ENCODE measurements around the gene SEPTIN8. TPM values are rescaled to one million over a fixed set of nuclear protein-coding genes. Genes with fewer than 3 reads are reported as not detected.

Gene SEPTIN8
- total RNA-seq, 1 donor from 2014 or later: 97.5 TPM

GRCh38 chr5:132782101-132782500 lies 5.1 kb upstream of the SEPTIN8 start:
- Histone ChIP-seq H4K20me1 (ENCODE audit: insufficient read depth, low read length) (no peaks in the 10 kb centered on the region), H3K79me2 (ENCODE audit: insufficient read depth, low read length) (peaks cover 6% of the 10 kb centered on the region), H3K27ac (ENCODE audit: low read depth, low read length) (peak overlapping the region; percentile 39), H3K4me1 (ENCODE audit: insufficient read depth, low read length) (peaks cover 24% of the 10 kb centered on the region), H3K36me3 (ENCODE audit: insufficient read depth, low read length) (no peaks in the 10 kb centered on the region), H3K9ac (ENCODE audit: low read length) (peak overlapping the region; percentile 5), H3K27me3 (ENCODE audit: insufficient read depth, low read length) (no peaks in the 10 kb centered on the region), H3K4me3 (ENCODE audit: insufficient read depth, low read depth, low read length) (no peak overlapping the region), H2AFZ (ENCODE audit: low read depth, low read length) (peak overlapping the region; percentile 78), H3K9me3 (ENCODE audit: insufficient read depth, low read depth, low read length) (no peaks in the 10 kb centered on the region), H3K4me2 (ENCODE audit: low read length) (peak overlapping the region; percentile 57)
- Mint-ChIP-seq H3K4me3 (ENCODE audit: unreplicated experiment) (no peak overlapping the region), H3K36me3 (ENCODE audit: low read depth, unreplicated experiment) (no peaks in the 10 kb centered on the region), H3K27ac (ENCODE audit: unreplicated experiment) (peak overlapping the region; percentile 71), H3K4me1 (ENCODE audit: low read depth, unreplicated experiment) (peaks cover 38% of the 10 kb centered on the region), H3K27me3 (ENCODE audit: low read depth, unreplicated experiment) (no peaks in the 10 kb centered on the region), H3K9me3 (ENCODE audit: unreplicated experiment) (peaks cover 2% of the 10 kb centered on the region)
- FAIRE-seq: peak; percentile 47
- peak; percentile 65 for DNase-seq (ENCODE audit: low read depth)
- no peak for TF ChIP-seq EZH2 (IDR thresholded peaks at IDR 0.05; ENCODE audit: insufficient read depth, low read length)
- no peak for TF ChIP-seq CTCF (IDR thresholded peaks at IDR 0.05; ENCODE audit: insufficient read depth, low read depth, low read length)

GRCh38 chr5:132781029-132781428 lies 4.0 kb upstream of the SEPTIN8 start:
- DNase-seq (ENCODE audit: low read depth) (no peak), FAIRE-seq (no peak)
- Mint-ChIP-seq H3K4me1 (ENCODE audit: low read depth, unreplicated experiment) (peaks cover 34% of the 10 kb centered on the region), H3K27me3 (ENCODE audit: low read depth, unreplicated experiment) (no peaks in the 10 kb centered on the region), H3K4me3 (ENCODE audit: unreplicated experiment) (no peak overlapping the region), H3K9me3 (ENCODE audit: unreplicated experiment) (peaks cover 2% of the 10 kb centered on the region), H3K27ac (ENCODE audit: unreplicated experiment) (no peak overlapping the region), H3K36me3 (ENCODE audit: low read depth, unreplicated experiment) (no peaks in the 10 kb centered on the region)
- H3K4me2 ChIP-seq (ENCODE audit: low read length): no peak overlapping the region
- H3K27me3 ChIP-seq (ENCODE audit: insufficient read depth, low read length): no peaks in the 10 kb centered on the region
- H3K4me3 ChIP-seq (ENCODE audit: insufficient read depth, low read depth, low read length): no peak overlapping the region
- H3K79me2 ChIP-seq (ENCODE audit: insufficient read depth, low read length): peaks cover 15% of the 10 kb centered on the region
- TF ChIP-seq EZH2 (IDR thresholded peaks at IDR 0.05; ENCODE audit: insufficient read depth, low read length): no peak
- TF ChIP-seq CTCF (IDR thresholded peaks at IDR 0.05; ENCODE audit: insufficient read depth, low read depth, low read length): no peak
- H3K9ac ChIP-seq (ENCODE audit: low read length): no peak overlapping the region
- peaks cover 19% of the 10 kb centered on the region for H3K4me1 ChIP-seq (ENCODE audit: insufficient read depth, low read length)
- H3K9me3 ChIP-seq (ENCODE audit: insufficient read depth, low read depth, low read length): no peaks in the 10 kb centered on the region
- H3K36me3 ChIP-seq (ENCODE audit: insufficient read depth, low read length): no peaks in the 10 kb centered on the region
- H3K27ac ChIP-seq (ENCODE audit: low read depth, low read length): no peak overlapping the region
- H2AFZ ChIP-seq (ENCODE audit: low read depth, low read length): no peak overlapping the region
- peaks cover 2% of the 10 kb centered on the region for H4K20me1 ChIP-seq (ENCODE audit: insufficient read depth, low read length)

- H3K4me3 ChIP-seq (ENCODE audit: insufficient read depth, low read depth, low read length): no peak overlapping the region
- H4K20me1 ChIP-seq (ENCODE audit: insufficient read depth, low read length): peaks cover 5% of the 10 kb centered on the region
- Mint-ChIP-seq H3K36me3 (ENCODE audit: low read depth, unreplicated experiment) (no peaks in the 10 kb centered on the region), H3K27ac (ENCODE audit: unreplicated experiment) (no peak overlapping the region), H3K4me1 (ENCODE audit: low read depth, unreplicated experiment) (peaks cover 33% of the 10 kb centered on the region), H3K27me3 (ENCODE audit: low read depth, unreplicated experiment) (no peaks in the 10 kb centered on the region), H3K4me3 (ENCODE audit: unreplicated experiment) (no peak overlapping the region), H3K9me3 (ENCODE audit: unreplicated experiment) (no peaks in the 10 kb centered on the region)
- H3K27ac ChIP-seq (ENCODE audit: low read depth, low read length): no peak overlapping the region
- TF ChIP-seq EZH2 (IDR thresholded peaks at IDR 0.05; ENCODE audit: insufficient read depth, low read length) (no peak), CTCF (IDR thresholded peaks at IDR 0.05; ENCODE audit: insufficient read depth, low read depth, low read length) (no peak)
- no peak overlapping the region for H2AFZ ChIP-seq (ENCODE audit: low read depth, low read length)
- peaks cover 19% of the 10 kb centered on the region for H3K79me2 ChIP-seq (ENCODE audit: insufficient read depth, low read length)
- H3K4me1 ChIP-seq (ENCODE audit: insufficient read depth, low read length): peaks cover 17% of the 10 kb centered on the region
- no peak overlapping the region for H3K9ac ChIP-seq (ENCODE audit: low read length)
- DNase-seq (ENCODE audit: low read depth): no peak
- no peak overlapping the region for H3K4me2 ChIP-seq (ENCODE audit: low read length)
- no peaks in the 10 kb centered on the region for H3K9me3 ChIP-seq (ENCODE audit: insufficient read depth, low read depth, low read length)
- H3K36me3 ChIP-seq (ENCODE audit: insufficient read depth, low read length): no peaks in the 10 kb centered on the region
- FAIRE-seq: no peak
- H3K27me3 ChIP-seq (ENCODE audit: insufficient read depth, low read length): no peaks in the 10 kb centered on the region
Measured at GRCh38 chr5:132780577-132780976, 3.5 kb upstream of the SEPTIN8 start.
